Glutamatergic neuron (in vitro differentiated cells): ENCODE data around the gene BUB3. TPM values are rescaled to one million over a fixed set of nuclear protein-coding genes. Genes with fewer than 3 reads are reported as not detected.

ENCODE experiments used
- DNase-seq: peaks from one replicate; pipeline ENCODE4 v3.0.0; 2022
- H3K27ac Mint-ChIP-seq: one replicate; pipeline ENCODE4 v1.8.0; 2020; ENCODE audit warnings: mild to moderate bottlenecking, mixed read lengths, inconsistent platforms; ENCODE audit not compliant: unreplicated experiment
- H3K27me3 Mint-ChIP-seq: one replicate; pipeline ENCODE4 v1.8.0; 2020; ENCODE audit warnings: mild to moderate bottlenecking, moderate library complexity, mixed read lengths, inconsistent platforms; ENCODE audit not compliant: unreplicated experiment
- H3K36me3 Mint-ChIP-seq: one replicate; pipeline ENCODE4 v1.8.0; 2020; ENCODE audit warnings: mild to moderate bottlenecking, mixed read lengths, inconsistent platforms; ENCODE audit not compliant: unreplicated experiment
- H3K4me1 Mint-ChIP-seq: one replicate; pipeline ENCODE4 v1.8.0; 2020; ENCODE audit warnings: mild to moderate bottlenecking, low read depth, mixed read lengths, inconsistent platforms; ENCODE audit not compliant: unreplicated experiment
- H3K4me3 Mint-ChIP-seq: one replicate; pipeline ENCODE4 v1.8.0; 2020; ENCODE audit warnings: mild to moderate bottlenecking, mixed read lengths, inconsistent platforms; ENCODE audit not compliant: unreplicated experiment
- H3K9me3 Mint-ChIP-seq: one replicate; pipeline ENCODE4 v1.8.0; 2020; ENCODE audit warnings: mild to moderate bottlenecking, moderate library complexity, mixed read lengths, inconsistent platforms; ENCODE audit not compliant: unreplicated experiment
- total RNA-seq: library from RNA; stranded (reverse); fragmentation: NEBNext Ultra II Directional; extraction: Animal tissue kit (Norgen Biotek cat#: 25700); gene quantifications from one replicate; pipeline ENCODE4 v1.2.1, GENCODE V29; 2021; ENCODE audit not compliant: unreplicated experiment
- TF ChIP-seq, protein P1 (sequence below): fragments of 200-600 bp; sonication (generic); IDR thresholded peaks from one replicate; pipeline ENCODE4 v1.5.0; 2021; ENCODE audit not compliant: partially characterized antibody, unreplicated experiment

The BUB3 gene
- total RNA-seq, 1 donor from 2014 or later: 81.1 TPM

DNA sequence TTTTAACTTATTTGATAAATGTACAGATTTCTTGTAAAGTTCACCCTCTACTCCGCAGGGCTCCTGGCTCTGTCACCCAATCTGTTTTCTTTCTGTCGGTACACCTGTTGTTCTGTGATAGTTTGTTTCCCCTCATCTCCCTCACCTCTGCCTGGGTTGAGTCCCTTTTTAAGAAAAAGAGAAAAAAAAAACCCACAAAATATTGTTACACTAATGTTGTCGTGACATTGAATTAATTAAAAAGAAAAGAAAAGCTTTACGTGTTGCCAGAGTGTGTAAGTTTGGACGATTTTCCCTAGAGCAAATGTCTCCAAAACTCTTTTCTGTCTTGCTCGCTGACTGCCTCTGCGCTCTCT, 15.1 kb upstream of the BUB3 start:
- no peaks in the 10 kb centered on the region for H3K36me3 Mint-ChIP-seq
- no peak overlapping the region for H3K27ac Mint-ChIP-seq
- H3K27me3 Mint-ChIP-seq: peaks cover 42% of the 10 kb centered on the region
- peaks cover 15% of the 10 kb centered on the region for H3K9me3 Mint-ChIP-seq
- H3K4me1 Mint-ChIP-seq: peaks cover 18% of the 10 kb centered on the region
- no peak overlapping the region for H3K4me3 Mint-ChIP-seq
- TF ChIP-seq, protein P1, sequence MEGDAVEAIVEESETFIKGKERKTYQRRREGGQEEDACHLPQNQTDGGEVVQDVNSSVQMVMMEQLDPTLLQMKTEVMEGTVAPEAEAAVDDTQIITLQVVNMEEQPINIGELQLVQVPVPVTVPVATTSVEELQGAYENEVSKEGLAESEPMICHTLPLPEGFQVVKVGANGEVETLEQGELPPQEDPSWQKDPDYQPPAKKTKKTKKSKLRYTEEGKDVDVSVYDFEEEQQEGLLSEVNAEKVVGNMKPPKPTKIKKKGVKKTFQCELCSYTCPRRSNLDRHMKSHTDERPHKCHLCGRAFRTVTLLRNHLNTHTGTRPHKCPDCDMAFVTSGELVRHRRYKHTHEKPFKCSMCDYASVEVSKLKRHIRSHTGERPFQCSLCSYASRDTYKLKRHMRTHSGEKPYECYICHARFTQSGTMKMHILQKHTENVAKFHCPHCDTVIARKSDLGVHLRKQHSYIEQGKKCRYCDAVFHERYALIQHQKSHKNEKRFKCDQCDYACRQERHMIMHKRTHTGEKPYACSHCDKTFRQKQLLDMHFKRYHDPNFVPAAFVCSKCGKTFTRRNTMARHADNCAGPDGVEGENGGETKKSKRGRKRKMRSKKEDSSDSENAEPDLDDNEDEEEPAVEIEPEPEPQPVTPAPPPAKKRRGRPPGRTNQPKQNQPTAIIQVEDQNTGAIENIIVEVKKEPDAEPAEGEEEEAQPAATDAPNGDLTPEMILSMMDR: no peak
- no peak for DNase-seq

DNA sequence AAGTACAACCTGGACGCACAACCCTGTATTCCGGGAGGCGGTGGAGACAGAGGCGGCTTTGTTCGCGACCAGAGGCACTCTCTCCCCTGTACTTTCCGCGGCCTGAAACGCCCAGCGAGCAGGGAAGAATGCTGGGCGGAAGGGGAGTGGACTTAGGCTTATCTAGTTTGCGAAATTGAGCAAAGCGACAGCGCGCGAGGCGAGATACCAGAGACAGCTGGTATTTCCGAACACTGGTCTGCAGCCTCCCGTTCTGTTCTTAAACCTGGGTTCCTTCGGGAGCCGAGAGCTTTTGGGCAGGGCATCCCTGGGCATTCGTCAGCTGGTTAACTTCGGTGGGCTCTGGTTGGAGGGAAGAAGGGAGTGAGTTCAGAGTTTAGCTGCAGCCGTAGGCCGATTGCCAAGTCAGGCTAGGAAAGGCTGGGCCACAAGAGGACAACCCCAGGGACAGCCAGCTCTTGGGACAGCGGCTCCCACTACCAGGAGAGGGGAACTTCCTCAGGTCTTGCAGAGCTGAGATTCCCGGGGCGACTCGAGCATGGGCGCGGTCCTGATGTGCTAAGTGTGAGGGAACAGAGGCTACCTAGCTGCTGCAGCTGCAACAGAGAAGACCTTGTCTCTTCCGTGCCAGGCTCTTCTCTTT, 14.6 kb upstream of the BUB3 start:
- Mint-ChIP-seq H3K4me1 (peaks cover 17% of the 10 kb centered on the region), H3K27me3 (peaks cover 43% of the 10 kb centered on the region), H3K27ac (no peak overlapping the region)

DNA sequence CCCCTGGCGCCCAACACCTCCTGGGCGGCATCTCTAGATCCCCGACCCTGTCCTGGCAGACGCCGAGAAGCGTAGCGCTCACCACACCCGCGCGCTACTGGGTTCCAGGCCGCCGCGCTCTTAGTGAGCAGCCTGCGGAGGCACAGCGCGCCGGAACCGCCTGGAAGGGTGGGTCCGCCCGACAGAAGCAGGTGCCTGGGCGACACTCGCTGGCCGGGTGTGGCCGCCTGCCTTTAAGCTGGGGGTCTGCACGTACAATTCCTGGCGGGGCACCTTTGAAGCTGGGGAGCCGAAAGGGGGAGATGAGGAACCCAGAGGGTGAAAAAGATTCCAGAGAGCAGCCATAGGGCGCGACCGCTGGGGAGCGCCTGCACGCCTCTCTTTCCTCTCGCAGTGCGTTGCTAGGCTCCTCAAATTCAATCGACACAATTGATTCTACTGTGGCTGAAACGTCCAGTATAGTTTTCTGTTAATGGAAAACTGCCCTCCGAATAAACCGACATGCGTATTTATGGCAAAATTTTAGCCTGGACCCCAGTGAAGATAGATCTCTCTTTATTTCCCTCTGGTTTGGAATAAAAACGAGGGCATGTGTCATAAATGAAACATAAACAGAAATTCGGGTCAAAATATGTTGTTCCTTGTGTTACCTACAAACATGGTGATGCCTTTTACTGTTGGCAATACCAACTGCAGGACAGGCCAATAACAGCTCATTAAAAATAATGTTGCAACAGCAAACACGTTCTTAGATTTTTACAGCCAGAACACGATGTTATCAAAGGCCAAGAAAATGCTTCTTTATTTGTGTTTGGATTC, 13.8 kb upstream of the BUB3 start:
- H3K27me3 Mint-ChIP-seq: peaks cover 45% of the 10 kb centered on the region
- no peaks in the 10 kb centered on the region for H3K36me3 Mint-ChIP-seq
- no peak overlapping the region for H3K27ac Mint-ChIP-seq
- TF ChIP-seq, protein P1: no peak
- peaks cover 15% of the 10 kb centered on the region for H3K9me3 Mint-ChIP-seq
- peak; percentile 51 for DNase-seq
- peak overlapping the region; percentile 1 for H3K4me3 Mint-ChIP-seq
- peaks cover 19% of the 10 kb centered on the region for H3K4me1 Mint-ChIP-seq

More for the DNA sequence above, 14.6 kb upstream of the BUB3 start:
- TF ChIP-seq, protein P1: no peak
- Mint-ChIP-seq H3K4me3 (peak overlapping the region; percentile 59), H3K36me3 (no peaks in the 10 kb centered on the region), H3K9me3 (peaks cover 13% of the 10 kb centered on the region)
- DNase-seq: no peak

DNA sequence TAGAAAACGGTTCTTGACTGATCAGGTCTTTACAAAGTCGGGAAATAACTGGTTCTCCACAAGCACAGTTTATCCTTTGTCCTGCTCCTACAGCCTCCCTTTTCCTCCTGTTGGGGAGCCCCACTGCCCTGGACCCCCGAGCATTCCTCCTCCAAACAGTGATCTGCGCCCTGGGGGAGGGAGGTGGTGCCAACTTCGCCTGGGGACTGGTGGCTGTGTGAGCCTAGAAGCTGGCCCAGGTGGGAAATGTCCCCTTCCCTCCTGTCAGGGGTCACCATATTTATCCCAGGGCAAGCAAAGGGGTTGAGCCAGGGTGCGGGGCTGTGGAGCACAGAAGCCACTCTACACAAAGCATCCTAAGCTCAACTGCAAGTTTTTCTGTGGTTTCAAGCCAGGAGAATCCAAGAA, 13.2 kb upstream of the BUB3 start:
- H3K36me3 Mint-ChIP-seq: no peaks in the 10 kb centered on the region
- H3K9me3 Mint-ChIP-seq: peaks cover 15% of the 10 kb centered on the region
- TF ChIP-seq, protein P1: no peak
- peaks cover 49% of the 10 kb centered on the region for H3K27me3 Mint-ChIP-seq
- no peak overlapping the region for H3K4me3 Mint-ChIP-seq
- H3K27ac Mint-ChIP-seq: no peak overlapping the region
- peaks cover 19% of the 10 kb centered on the region for H3K4me1 Mint-ChIP-seq
- no peak for DNase-seq
